M059J (cell line): ENCODE results near the gene IFNAR1. TPM values are rescaled to one million over a fixed set of nuclear protein-coding genes. Genes with fewer than 3 reads are reported as not detected.

Experiments used
- DNase-seq: peaks from one replicate; pipeline ENCODE4 v3.0.0-alpha.2; 2012; ENCODE audit warnings: low read depth
- total RNA-seq: library from RNA; depleted of rRNA; stranded (reverse); fragments of >200 nt; shearing (Covaris generic); gene quantifications from 2 replicates; pipeline ENCODE4 v1.2.3, GENCODE V29; 2014; rRNA removed

Gene IFNAR1
- total RNA-seq, 1 experiment from 2014 or later: 19.8 TPM

DNA sequence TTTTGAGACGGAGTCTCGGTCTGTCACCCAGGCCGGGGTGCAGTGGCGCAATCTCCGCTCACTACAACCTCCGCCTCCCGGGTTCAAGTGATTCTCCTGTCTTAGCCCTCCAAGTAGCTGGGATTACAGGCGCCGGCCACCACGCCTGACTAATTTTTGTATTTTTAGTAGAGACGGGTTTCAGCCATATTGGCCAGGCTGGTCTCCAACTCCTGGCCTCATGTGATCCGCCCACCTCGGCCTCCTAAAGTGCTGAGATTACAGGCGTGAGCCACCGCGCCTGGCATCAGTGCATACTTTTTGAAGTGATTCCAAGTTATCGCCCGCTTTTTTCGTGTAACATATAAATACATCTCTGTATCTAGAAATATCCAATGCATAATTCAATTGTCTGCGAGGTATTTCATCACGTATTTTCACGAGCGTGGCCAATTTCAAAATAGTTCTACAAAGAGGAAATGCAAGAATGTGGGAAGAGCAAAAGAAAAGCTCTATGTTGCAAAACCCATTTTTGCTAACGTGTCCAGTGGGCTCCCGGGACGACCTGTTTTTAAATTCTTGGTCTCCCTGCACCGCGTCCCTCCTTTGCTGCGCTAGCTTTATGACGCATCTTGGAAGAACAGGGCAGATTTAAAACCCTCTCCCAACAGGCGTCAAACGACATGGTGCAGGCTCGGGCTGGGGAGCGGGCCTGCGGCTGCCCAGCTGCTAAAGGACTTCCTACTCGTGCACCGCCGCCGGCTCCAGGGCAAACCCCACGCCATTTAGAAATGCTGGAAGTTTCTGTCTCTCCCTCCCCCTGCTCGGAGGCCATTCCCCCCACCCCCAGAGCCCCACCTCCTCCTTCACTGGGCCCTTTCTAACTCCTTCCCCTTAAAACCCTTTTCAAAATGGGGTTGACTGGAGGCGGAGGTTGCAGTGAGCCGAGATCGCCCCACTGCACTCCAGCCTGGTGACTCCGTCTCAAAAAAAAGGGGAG, 77.5 kb downstream of the IFNAR1 start:
- no peak for DNase-seq

DNA sequence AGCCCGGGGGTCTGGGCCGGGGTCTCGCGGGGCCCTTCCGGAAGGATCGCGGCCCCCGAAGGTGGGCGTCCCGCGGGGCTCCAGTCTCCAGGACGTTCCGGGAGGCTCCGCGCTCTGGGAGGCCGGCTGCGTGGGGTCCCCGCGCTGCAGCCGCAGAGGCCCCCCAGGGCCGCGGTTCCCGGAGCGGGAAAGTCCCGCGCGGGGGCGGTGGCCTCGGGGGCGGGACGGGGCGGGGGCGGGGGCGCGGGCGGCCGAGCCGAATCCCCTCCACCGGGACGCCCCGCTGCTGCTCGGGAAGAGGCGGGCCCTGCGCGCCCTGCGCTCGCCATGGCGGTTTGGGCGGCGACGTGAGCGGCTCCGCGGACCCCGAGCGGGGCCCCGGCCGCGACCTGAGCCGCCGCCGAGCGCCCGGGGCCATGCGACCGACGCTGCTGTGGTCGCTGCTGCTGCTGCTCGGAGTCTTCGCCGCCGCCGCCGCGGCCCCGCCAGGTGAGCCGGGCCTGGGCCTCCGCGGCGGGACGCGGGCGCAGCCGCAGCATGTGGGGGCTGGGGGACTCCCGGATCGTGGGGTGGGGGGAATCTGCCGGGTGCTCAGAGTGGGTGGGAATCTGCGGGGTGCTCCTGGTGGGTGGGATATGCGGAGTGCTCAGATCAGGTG, 78.5 kb downstream of the IFNAR1 start, which contains the start of gene IFNGR2:
Gene IFNGR2 (plus strand): TSS at position 286 of the 658 bp plus-strand sequence. CDS start 131 bp downstream, at position 417.
- DNase-seq: no peak

DNA sequence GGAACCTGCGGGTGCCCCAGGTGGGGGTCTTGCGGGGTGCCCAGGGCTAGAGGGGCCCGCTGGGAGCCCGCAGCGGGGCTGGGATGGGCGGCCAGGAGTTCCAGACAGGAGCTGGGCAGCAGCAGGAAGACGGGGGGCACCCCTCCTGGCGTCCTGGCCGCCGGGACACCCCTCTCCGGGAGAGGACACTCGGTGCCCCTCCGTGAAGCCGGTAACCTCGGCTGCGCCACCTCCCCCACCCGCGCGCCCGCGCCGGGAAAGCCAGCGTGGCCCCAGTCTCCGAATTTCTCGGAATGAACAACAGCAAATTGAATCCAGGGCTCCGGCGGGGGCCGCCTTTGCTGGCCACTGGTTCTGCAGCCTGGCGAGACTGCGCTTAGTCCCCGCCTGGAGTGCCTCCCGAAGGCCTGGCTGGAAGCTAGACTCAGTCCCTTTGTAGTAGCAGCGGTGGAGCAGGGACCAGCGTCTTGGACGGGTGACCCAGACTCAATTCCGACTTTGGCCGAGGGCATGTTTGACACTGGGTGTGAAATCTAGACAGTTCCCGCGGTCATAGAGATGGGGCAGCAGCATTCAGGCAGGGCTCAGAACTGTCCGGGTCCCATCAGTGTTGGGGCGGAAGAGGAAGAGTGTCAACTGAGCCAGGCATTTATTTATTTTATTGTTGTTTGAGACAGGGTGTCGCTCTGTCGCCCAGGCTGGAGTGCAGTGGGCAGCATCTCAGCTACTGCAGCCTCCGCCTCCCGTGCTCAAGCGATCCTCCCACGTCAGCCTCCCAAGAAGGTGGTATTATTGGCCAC, 79.2 kb downstream of the IFNAR1 start:
- peak; percentile 63 for DNase-seq

DNA sequence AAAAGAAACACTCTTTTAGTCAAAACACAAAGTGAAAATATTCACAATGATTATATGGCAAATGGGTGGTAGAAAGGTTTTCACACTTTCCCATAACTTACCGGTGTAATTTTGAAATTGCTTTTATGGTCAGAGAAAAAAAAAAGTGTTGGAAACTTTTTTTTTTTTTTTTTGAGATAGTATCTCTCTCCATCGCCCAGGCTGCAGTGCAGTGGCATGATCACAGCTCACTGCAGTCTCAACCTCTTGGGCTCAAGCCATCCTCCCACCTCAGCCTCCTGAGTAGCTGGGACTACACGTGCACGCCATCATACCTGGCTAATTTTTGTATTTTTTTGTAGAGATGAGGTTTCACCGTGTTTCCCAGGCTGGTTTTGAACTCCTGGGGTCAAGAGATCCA, 81.7 kb downstream of the IFNAR1 start:
- DNase-seq: no peak

Other genes with a start within 250 kb of the IFNAR1 start
- gene IFNAR2, start 95.0 kb upstream of the IFNAR1 start, total RNA-seq: 9.1 and 17.6 TPM in 2 replicates
- 94.3 and 102 TPM in 2 replicates for gene IL10RB, start 58.6 kb upstream of the IFNAR1 start, total RNA-seq
- gene IFNGR2, start 78.4 kb downstream of the IFNAR1 start, total RNA-seq: 75.2 and 80.1 TPM in 2 replicates
- gene TMEM50B, start 155.0 kb downstream of the IFNAR1 start, total RNA-seq: 57.2 and 58.6 TPM in 2 replicates
- 1.9 TPM in 2 replicates for gene DNAJC28, start 166.7 kb downstream of the IFNAR1 start, total RNA-seq
- 89.8 and 114 TPM in 2 replicates for gene GART, start 217.1 kb downstream of the IFNAR1 start, total RNA-seq
- gene SON, start 218.1 kb downstream of the IFNAR1 start, total RNA-seq: 251 and 714 TPM in 2 replicates